IMR-90 (cell line): Measurements from ENCODE around the gene TTLL11. TPM values are rescaled to one million over a fixed set of nuclear protein-coding genes. Genes with fewer than 3 reads are reported as not detected.

Experiments used
- ATAC-seq: fragments of 200-7000 bp; cut with Tn5 transposase; 2 replicates; pipeline ENCODE4 v1.9.1; 2020; ENCODE audit warnings: low read depth, mild to moderate bottlenecking, moderate library complexity
- BruUV-seq: library from RNA; stranded (reverse); fragments of 400-500 nt; replicated peaks from 2 replicates; lab custom pipeline; 2021; lab: Mats Ljungman, UMichigan
- CTCF ChIA-PET: fragments of 300-600 bp; formaldehyde crosslinking; extraction: SDS; loops from one replicate; lab custom pipeline; 2021; ENCODE audit warnings: antibody characterized with exemption; lab: Yijun Ruan, JAX
- POLR2A ChIA-PET: fragments of 300-600 bp; sonication (Branson Sonifier 250); formaldehyde crosslinking; loops from one replicate; lab custom pipeline; 2022; ENCODE audit warnings: antibody characterized with exemption; ENCODE audit not compliant: unreplicated experiment; lab: Charles Lee
- DNase-seq: peaks from one replicate; pipeline ENCODE4 v3.0.0; 2013
- H2AFZ ChIP-seq: replicated peaks from 2 replicates; pipeline ENCODE3; 2013; ENCODE audit warnings: low read length, mild to moderate bottlenecking; ENCODE audit not compliant: poor library complexity
- H2AK5ac ChIP-seq: 2 replicates; pipeline ENCODE4 v1.6.1; 2013; ENCODE audit warnings: low read depth, low read length, inconsistent platforms
- H2AK9ac ChIP-seq: replicated peaks from 2 replicates; pipeline ENCODE3; 2013; ENCODE audit warnings: mild to moderate bottlenecking, low read depth, low read length, moderate library complexity; ENCODE audit not compliant: poor library complexity
- H2BK120ac ChIP-seq: 2 replicates; pipeline ENCODE4 v1.6.1; 2013; ENCODE audit warnings: low read depth, low read length, inconsistent platforms
- H2BK15ac ChIP-seq: 3 replicates; pipeline ENCODE4 v1.6.1; 2013; ENCODE audit warnings: low read depth, low read length, inconsistent platforms
- H2BK20ac ChIP-seq: 2 replicates; pipeline ENCODE4 v1.6.1; 2013; ENCODE audit warnings: low read depth, mild to moderate bottlenecking, inconsistent platforms, low read length, moderate library complexity
- H2BK5ac ChIP-seq: 2 replicates; pipeline ENCODE4 v1.6.1; 2013; ENCODE audit warnings: mild to moderate bottlenecking, low read depth, low read length, inconsistent platforms; ENCODE audit not compliant: poor library complexity, severe bottlenecking
- H3K14ac ChIP-seq: replicated peaks from 2 replicates; pipeline ENCODE4 v1.6.1; 2013; ENCODE audit warnings: low read depth, low read length, inconsistent platforms
- H3K18ac ChIP-seq: 2 replicates; pipeline ENCODE4 v1.6.1; 2013; ENCODE audit warnings: low read depth, low read length, control low read depth
- H3K23ac ChIP-seq: 2 replicates; pipeline ENCODE4 v1.6.1; 2013; ENCODE audit warnings: low read depth, low read length, inconsistent platforms
- H3K27ac ChIP-seq: 2 replicates; pipeline ENCODE4 v1.5.1; 2013; ENCODE audit warnings: mild to moderate bottlenecking, control low read depth, low read length; ENCODE audit not compliant: insufficient read depth
- H3K27me3 ChIP-seq: 2 replicates; pipeline ENCODE4 v1.6.1; 2013; ENCODE audit warnings: low read length; ENCODE audit not compliant: control insufficient read depth, insufficient read depth
- H3K36me3 ChIP-seq: 2 replicates; pipeline ENCODE4 v1.6.1; 2013; ENCODE audit warnings: low read length, mixed read lengths; ENCODE audit not compliant: control insufficient read depth, insufficient read depth
- H3K4ac ChIP-seq: 2 replicates; pipeline ENCODE4 v1.6.1; 2013; ENCODE audit warnings: low read depth, low read length, inconsistent platforms
- H3K4me1 ChIP-seq: 2 replicates; pipeline ENCODE4 v1.6.1; 2013; ENCODE audit warnings: low read length, mixed read lengths; ENCODE audit not compliant: control insufficient read depth, insufficient read depth
- H3K4me2 ChIP-seq: 2 replicates; pipeline ENCODE4 v1.6.1; 2013; ENCODE audit warnings: low read depth, mild to moderate bottlenecking, control low read depth, low read length, moderate library complexity
- H3K4me3 ChIP-seq: 2 replicates; pipeline ENCODE4 v1.5.1; 2013; ENCODE audit warnings: low read depth, mild to moderate bottlenecking, control low read depth, low read length, moderate library complexity; ENCODE audit not compliant: insufficient read depth
- H3K56ac ChIP-seq: 2 replicates; pipeline ENCODE4 v1.6.1; 2013; ENCODE audit warnings: low read length, inconsistent platforms; ENCODE audit not compliant: insufficient read depth; ENCODE audit errors: extremely low read depth
- H3K79me1 ChIP-seq, 2 experiments: 2 replicates each; pipeline ENCODE4 v1.6.1; 2013; ENCODE audit warnings: low read length in 2 of 2, inconsistent platforms in 1 of 2, low read depth in 1 of 2
- H3K9ac ChIP-seq: 2 replicates; pipeline ENCODE4 v1.6.1; 2013; ENCODE audit warnings: low read depth, low read length, control low read depth
- H3K9me1 ChIP-seq: 2 replicates; pipeline ENCODE4 v1.6.1; 2013; ENCODE audit warnings: low read length, inconsistent platforms; ENCODE audit not compliant: insufficient read depth
- H3K9me3 ChIP-seq: 2 replicates; pipeline ENCODE4 v1.6.1; 2013; ENCODE audit warnings: low read length; ENCODE audit not compliant: control insufficient read depth, insufficient read depth
- H4K20me1 ChIP-seq: 2 replicates; pipeline ENCODE4 v1.6.1; 2013; ENCODE audit warnings: low read length, inconsistent platforms; ENCODE audit not compliant: insufficient read depth
- H4K5ac ChIP-seq: 2 replicates; pipeline ENCODE4 v1.6.1; 2013; ENCODE audit warnings: mild to moderate bottlenecking, low read depth, low read length, control low read depth
- H4K8ac ChIP-seq, 2 experiments: 2 replicates each; pipeline ENCODE4 v1.6.1; 2013; ENCODE audit warnings: low read depth in 2 of 2, low read length in 2 of 2, control low read depth in 1 of 2, inconsistent platforms in 1 of 2
- H4K91ac ChIP-seq: 2 replicates; pipeline ENCODE4 v1.6.1; 2013; ENCODE audit warnings: low read depth, low read length, inconsistent platforms; ENCODE audit not compliant: insufficient read depth
- BHLHE40 ChIP-seq: fragments of 150-350 bp; IDR thresholded peaks from 2 replicates; pipeline ENCODE4 v1.6.1; 2016; ENCODE audit warnings: mild to moderate bottlenecking, low read depth, low read length
- CEBPB ChIP-seq: IDR thresholded peaks from 2 replicates; pipeline ENCODE4 v1.6.1; 2012; ENCODE audit warnings: low read depth, low read length, improper control_type of control experiment
- MAFK ChIP-seq: IDR thresholded peaks from 2 replicates; pipeline ENCODE4 v1.6.1; 2012; ENCODE audit warnings: low read depth, low read length, improper control_type of control experiment
- RCOR1 ChIP-seq: IDR thresholded peaks from 2 replicates; pipeline ENCODE4 v1.6.1; 2012; ENCODE audit warnings: mild to moderate bottlenecking, low read length, improper control_type of control experiment; ENCODE audit not compliant: insufficient replicate concordance
- SMC3 ChIP-seq: fragments of 150-350 bp; IDR thresholded peaks from 2 replicates; pipeline ENCODE4 v1.6.1; 2016; ENCODE audit warnings: low read depth, mild to moderate bottlenecking, antibody characterized with exemption, low read length, moderate library complexity
- WGBS, 2 experiments: methylation state at CpG; one replicate each; pipeline versions ENCODE4 v1.1.5 to v1.1.7; 2013; ENCODE audit warnings: missing lambda C conversion rate in 2 of 2; ENCODE audit not compliant: insufficient read length in 1 of 2; ENCODE audit errors: extremely low coverage in 2 of 2; 5-methylcytosine and 5-hydroxymethylcytosine counted together
- dilution Hi-C: fragments of 300-500 bp; cut with HindIII; formaldehyde crosslinking; loops from one replicate; pipeline ENCODE4 v1.14.3; 2018; ENCODE audit warnings: low sequenced_read_pairs; ENCODE audit not compliant: unreplicated experiment
- in situ Hi-C: fragments of 300-500 bp; cut with MboI; formaldehyde crosslinking; loops from 3 replicates; pipeline ENCODE4 v1.14.3; 2019; ENCODE audit warnings: low sequenced_read_pairs, inconsistent platforms, mixed read lengths
- intact Hi-C: fragments of 100-400 bp; cut with micrococcal nuclease; formaldehyde crosslinking; loops from 2 replicates; pipeline ENCODE4 v1.10.0; 2022
- polyA plus RNA-seq, 3 experiments: library from polyadenylated mRNA; depleted of rRNA; stranded (reverse); fragments of >200 nt; gene quantifications; 2 replicates each; pipeline ENCODE4 v1.2.3, GENCODE V29; 2012; ENCODE audit warnings: low replicate concordance in 1 of 3
- total RNA-seq: library from RNA; depleted of rRNA; stranded (reverse); fragments of >200 nt; gene quantifications from 2 replicates; pipeline ENCODE4 v1.2.3, GENCODE V29; 2012
- TF ChIP-seq, protein P1 (sequence below): fragments of 150-350 bp; IDR thresholded peaks from 2 replicates; pipeline ENCODE4 v1.6.1; 2017; ENCODE audit warnings: mild to moderate bottlenecking, antibody characterized with exemption, low read length, low read depth
- TF ChIP-seq, protein P2 (sequence below): fragments of 150-350 bp; IDR thresholded peaks from 2 replicates; pipeline ENCODE4 v1.6.1; 2016; ENCODE audit warnings: low read depth, mild to moderate bottlenecking, low read length, moderate library complexity, borderline replicate concordance

The TTLL11 gene
- total and polyA plus RNA-seq, 2 of the 4 experiments (the other 2 are of a cell fraction): 2.0 to 4.6 TPM

DNA sequence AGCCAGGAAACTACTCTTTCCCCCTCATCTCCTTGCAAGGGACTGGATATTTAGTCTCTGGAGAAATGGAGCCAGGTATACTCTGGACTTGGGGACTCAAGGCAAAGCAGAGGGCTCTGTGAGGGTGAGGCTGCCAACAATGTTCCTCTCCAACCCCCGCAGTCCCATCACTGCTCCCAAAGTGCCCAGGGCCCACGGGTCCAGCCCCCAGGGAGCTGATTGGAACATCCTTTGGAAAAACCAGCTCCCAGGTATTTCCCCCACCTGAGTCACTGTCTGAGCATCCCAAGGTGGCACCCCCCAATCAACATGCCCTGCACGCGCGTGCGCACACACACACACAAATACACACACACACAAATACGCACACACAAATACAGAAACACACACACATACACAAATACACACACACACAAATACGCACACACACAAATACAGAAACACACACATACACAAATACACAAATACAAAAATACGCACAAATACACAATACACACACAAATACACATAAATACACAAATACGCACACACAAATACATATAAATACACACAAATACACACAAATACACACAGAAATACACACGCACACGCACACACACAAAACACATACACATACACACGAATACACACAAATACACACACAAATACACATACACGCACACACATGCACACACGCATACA lies 304.3 kb downstream of the TTLL11 start:
- in situ Hi-C loops (no loop called here), dilution Hi-C loops (no loop called here), intact Hi-C loops (no loop called here)
- Histone ChIP-seq H3K27me3 (no peaks in the 10 kb centered on the region), H3K23ac (no peak overlapping the region), H2AK5ac (no peak overlapping the region), H3K27ac (no peak overlapping the region), H4K8ac (no peak overlapping the region), H4K20me1 (no peaks in the 10 kb centered on the region), H3K18ac (no peak overlapping the region), H4K91ac (no peak overlapping the region), H3K79me1 (no peaks in the 10 kb centered on the region), H3K9me3 (no peaks in the 10 kb centered on the region), H3K4ac (no peak overlapping the region), H3K14ac (no peak overlapping the region), H3K4me2 (no peak overlapping the region), H2BK15ac (no peak overlapping the region), H2AFZ (no peak overlapping the region), H4K5ac (no peak overlapping the region), H2BK20ac (no peak overlapping the region), H3K56ac (no peak overlapping the region), H3K9me1 (no peaks in the 10 kb centered on the region), H2BK5ac (no peak overlapping the region), H2AK9ac (no peak overlapping the region), H3K4me3 (no peak overlapping the region), H2BK120ac (no peak overlapping the region), H3K4me1 (no peaks in the 10 kb centered on the region; the same call in 1 of the 2 replicates), H3K36me3 (peaks cover 12% of the 10 kb centered on the region; the same call in 1 of the 2 replicates), H3K9ac (no peak overlapping the region)
- no peak for TF ChIP-seq MAFK
- TF ChIP-seq, protein P1, sequence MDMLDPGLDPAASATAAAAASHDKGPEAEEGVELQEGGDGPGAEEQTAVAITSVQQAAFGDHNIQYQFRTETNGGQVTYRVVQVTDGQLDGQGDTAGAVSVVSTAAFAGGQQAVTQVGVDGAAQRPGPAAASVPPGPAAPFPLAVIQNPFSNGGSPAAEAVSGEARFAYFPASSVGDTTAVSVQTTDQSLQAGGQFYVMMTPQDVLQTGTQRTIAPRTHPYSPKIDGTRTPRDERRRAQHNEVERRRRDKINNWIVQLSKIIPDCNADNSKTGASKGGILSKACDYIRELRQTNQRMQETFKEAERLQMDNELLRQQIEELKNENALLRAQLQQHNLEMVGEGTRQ: no peak
- no peak for TF ChIP-seq BHLHE40
- TF ChIP-seq, protein P2, sequence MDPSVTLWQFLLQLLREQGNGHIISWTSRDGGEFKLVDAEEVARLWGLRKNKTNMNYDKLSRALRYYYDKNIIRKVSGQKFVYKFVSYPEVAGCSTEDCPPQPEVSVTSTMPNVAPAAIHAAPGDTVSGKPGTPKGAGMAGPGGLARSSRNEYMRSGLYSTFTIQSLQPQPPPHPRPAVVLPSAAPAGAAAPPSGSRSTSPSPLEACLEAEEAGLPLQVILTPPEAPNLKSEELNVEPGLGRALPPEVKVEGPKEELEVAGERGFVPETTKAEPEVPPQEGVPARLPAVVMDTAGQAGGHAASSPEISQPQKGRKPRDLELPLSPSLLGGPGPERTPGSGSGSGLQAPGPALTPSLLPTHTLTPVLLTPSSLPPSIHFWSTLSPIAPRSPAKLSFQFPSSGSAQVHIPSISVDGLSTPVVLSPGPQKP: no peak
- TF ChIP-seq SMC3: no peak
- no peak for TF ChIP-seq CEBPB
- TF ChIP-seq RCOR1: no peak
- ATAC-seq (no peak), DNase-seq (no peak)
- ChIA-PET POLR2A (no interaction called here), CTCF (no interaction called here)
- WGBS, 2 experiments: 88 to 100% methylated on average over 4 to 12 of the region's 15 CpGs
- BruUV-seq: no TSS peak
